ENCODE results near the gene CIAO1. TPM values are rescaled to one million over a fixed set of nuclear protein-coding genes. Genes with fewer than 3 reads are reported as not detected.
A peak's percentile ranks its signal among the peaks of the same experiment; 100 is the strongest.

CIAO1 gene
- total RNA-seq, 1 donor from 2014 or later = 54.6 TPM

GRCh38 chr2:96260387-96261260, 5.4 kb upstream of the CIAO1 start:
- peaks cover 3% of the 10 kb centered on the region for H3K36me3 Mint-ChIP-seq (ENCODE audit: unreplicated experiment)
- H3K4me1 Mint-ChIP-seq (ENCODE audit: unreplicated experiment) = peaks cover 65% of the 10 kb centered on the region
- H3K27me3 Mint-ChIP-seq (ENCODE audit: unreplicated experiment) = no peaks in the 10 kb centered on the region
- H3K27ac Mint-ChIP-seq (ENCODE audit: unreplicated experiment) = peak overlapping the region; percentile 86
- DNase-seq (ENCODE audit: extremely low spot score, unreplicated experiment) = no peak
- peak overlapping the region; percentile 53 for H3K4me3 Mint-ChIP-seq (ENCODE audit: unreplicated experiment)
- TF ChIP-seq, protein P1, sequence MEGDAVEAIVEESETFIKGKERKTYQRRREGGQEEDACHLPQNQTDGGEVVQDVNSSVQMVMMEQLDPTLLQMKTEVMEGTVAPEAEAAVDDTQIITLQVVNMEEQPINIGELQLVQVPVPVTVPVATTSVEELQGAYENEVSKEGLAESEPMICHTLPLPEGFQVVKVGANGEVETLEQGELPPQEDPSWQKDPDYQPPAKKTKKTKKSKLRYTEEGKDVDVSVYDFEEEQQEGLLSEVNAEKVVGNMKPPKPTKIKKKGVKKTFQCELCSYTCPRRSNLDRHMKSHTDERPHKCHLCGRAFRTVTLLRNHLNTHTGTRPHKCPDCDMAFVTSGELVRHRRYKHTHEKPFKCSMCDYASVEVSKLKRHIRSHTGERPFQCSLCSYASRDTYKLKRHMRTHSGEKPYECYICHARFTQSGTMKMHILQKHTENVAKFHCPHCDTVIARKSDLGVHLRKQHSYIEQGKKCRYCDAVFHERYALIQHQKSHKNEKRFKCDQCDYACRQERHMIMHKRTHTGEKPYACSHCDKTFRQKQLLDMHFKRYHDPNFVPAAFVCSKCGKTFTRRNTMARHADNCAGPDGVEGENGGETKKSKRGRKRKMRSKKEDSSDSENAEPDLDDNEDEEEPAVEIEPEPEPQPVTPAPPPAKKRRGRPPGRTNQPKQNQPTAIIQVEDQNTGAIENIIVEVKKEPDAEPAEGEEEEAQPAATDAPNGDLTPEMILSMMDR (IDR thresholded peaks at IDR 0.05) = peak; percentile 50
- H3K9me3 Mint-ChIP-seq (ENCODE audit: unreplicated experiment) = no peaks in the 10 kb centered on the region

GRCh38 chr2:96261328-96262003, 4.6 kb upstream of the CIAO1 start:
- H3K27ac Mint-ChIP-seq (ENCODE audit: unreplicated experiment) = peak overlapping the region; percentile 86
- TF ChIP-seq, protein P1 (IDR thresholded peaks at IDR 0.05) = no peak
- H3K4me1 Mint-ChIP-seq (ENCODE audit: unreplicated experiment) = peaks cover 68% of the 10 kb centered on the region
- H3K36me3 Mint-ChIP-seq (ENCODE audit: unreplicated experiment) = peaks cover 3% of the 10 kb centered on the region
- H3K4me3 Mint-ChIP-seq (ENCODE audit: unreplicated experiment) = no peak overlapping the region
- no peaks in the 10 kb centered on the region for H3K27me3 Mint-ChIP-seq (ENCODE audit: unreplicated experiment)
- H3K9me3 Mint-ChIP-seq (ENCODE audit: unreplicated experiment) = no peaks in the 10 kb centered on the region
- no peak for DNase-seq (ENCODE audit: extremely low spot score, unreplicated experiment)

GRCh38 chr2:96262306-96262705, 3.7 kb upstream of the CIAO1 start:
- DNase-seq (ENCODE audit: extremely low spot score, unreplicated experiment) = no peak
- Mint-ChIP-seq H3K27me3 (ENCODE audit: unreplicated experiment) (no peaks in the 10 kb centered on the region), H3K36me3 (ENCODE audit: unreplicated experiment) (no peaks in the 10 kb centered on the region), H3K4me1 (ENCODE audit: unreplicated experiment) (peaks cover 71% of the 10 kb centered on the region), H3K4me3 (ENCODE audit: unreplicated experiment) (no peak overlapping the region), H3K9me3 (ENCODE audit: unreplicated experiment) (no peaks in the 10 kb centered on the region), H3K27ac (ENCODE audit: unreplicated experiment) (no peak overlapping the region)
- TF ChIP-seq, protein P1 (IDR thresholded peaks at IDR 0.05) = no peak

DNA sequence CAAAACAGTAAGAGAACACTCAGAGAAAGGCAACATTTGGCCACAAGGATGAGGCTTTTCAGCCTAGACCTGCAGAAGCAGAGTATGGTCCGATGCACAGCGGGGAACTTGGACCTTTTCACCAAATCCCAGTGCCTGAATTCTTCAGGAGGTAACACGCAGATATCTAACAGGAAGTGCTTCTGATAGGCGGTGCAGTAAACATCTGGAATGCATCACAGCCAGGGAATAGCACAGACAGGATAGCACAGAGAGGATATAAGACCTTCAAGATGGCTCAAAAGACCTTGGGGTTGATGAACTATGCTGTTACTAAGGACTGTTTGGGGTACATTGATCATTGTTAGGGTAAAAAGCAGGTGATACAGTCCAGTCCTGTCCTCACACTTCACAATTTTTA, 1.9 kb upstream of the CIAO1 start:
- Mint-ChIP-seq H3K27me3 (ENCODE audit: unreplicated experiment) (no peaks in the 10 kb centered on the region), H3K9me3 (ENCODE audit: unreplicated experiment) (no peaks in the 10 kb centered on the region), H3K4me1 (ENCODE audit: unreplicated experiment) (peaks cover 59% of the 10 kb centered on the region), H3K27ac (ENCODE audit: unreplicated experiment) (peak overlapping the region; percentile 25), H3K36me3 (ENCODE audit: unreplicated experiment) (peaks cover 8% of the 10 kb centered on the region), H3K4me3 (ENCODE audit: unreplicated experiment) (peak overlapping the region; percentile 78)
- TF ChIP-seq, protein P1 (IDR thresholded peaks at IDR 0.05) = no peak
- DNase-seq (ENCODE audit: extremely low spot score, unreplicated experiment) = no peak

All from osteocyte (in vitro differentiated cells).